Activated CD4-positive, alpha-beta T cell treated with anti-CD3 and anti-CD28 coated beads, Interleukin-2, amount 10 ng/mL, durations not matched to agents 7 days and 5 days (primary cell): ENCODE results near the gene ADD3. TPM values are rescaled to one million over a fixed set of nuclear protein-coding genes. Genes with fewer than 3 reads are reported as not detected.

Experiments used
- CTCF ChIA-PET: fragments of 350-600 bp; sonication (Branson Sonifier 250); formaldehyde crosslinking; loops from one replicate; lab custom pipeline; 2021; ENCODE audit warnings: antibody characterized with exemption; lab: Charles Lee
- POLR2A ChIA-PET: fragments of 350-600 bp; sonication (Branson Sonifier 250); formaldehyde crosslinking; loops from one replicate; lab custom pipeline; 2021; ENCODE audit warnings: antibody characterized with exemption; lab: Charles Lee
- DNase-seq: peaks from one replicate; pipeline ENCODE4 v3.0.0-alpha.2; 2020
- H3K27ac Mint-ChIP-seq: one replicate; pipeline ENCODE4 v1.8.0; 2021; ENCODE audit warnings: mild to moderate bottlenecking, moderate library complexity, mixed read lengths
- H3K27me3 Mint-ChIP-seq: one replicate; pipeline ENCODE4 v1.8.0; 2021; ENCODE audit warnings: mixed read lengths
- H3K36me3 Mint-ChIP-seq: one replicate; pipeline ENCODE4 v1.8.0; 2021; ENCODE audit warnings: low read depth, mixed read lengths
- H3K4me1 Mint-ChIP-seq: one replicate; pipeline ENCODE4 v1.8.0; 2021; ENCODE audit warnings: mixed read lengths
- H3K4me3 Mint-ChIP-seq: one replicate; pipeline ENCODE4 v1.8.0; 2021; ENCODE audit warnings: mild to moderate bottlenecking, moderate library complexity, mixed read lengths
- H3K9me3 Mint-ChIP-seq: one replicate; pipeline ENCODE4 v1.8.0; 2021; ENCODE audit warnings: mixed read lengths
- total RNA-seq, 2 experiments: library from RNA; stranded (reverse); gene quantifications; one replicate each; pipeline ENCODE4 v1.2.3, GENCODE V29; 2021

ADD3 gene
- total RNA-seq, 2 experiments from 2014 or later, result 360 to 444 TPM

DNA sequence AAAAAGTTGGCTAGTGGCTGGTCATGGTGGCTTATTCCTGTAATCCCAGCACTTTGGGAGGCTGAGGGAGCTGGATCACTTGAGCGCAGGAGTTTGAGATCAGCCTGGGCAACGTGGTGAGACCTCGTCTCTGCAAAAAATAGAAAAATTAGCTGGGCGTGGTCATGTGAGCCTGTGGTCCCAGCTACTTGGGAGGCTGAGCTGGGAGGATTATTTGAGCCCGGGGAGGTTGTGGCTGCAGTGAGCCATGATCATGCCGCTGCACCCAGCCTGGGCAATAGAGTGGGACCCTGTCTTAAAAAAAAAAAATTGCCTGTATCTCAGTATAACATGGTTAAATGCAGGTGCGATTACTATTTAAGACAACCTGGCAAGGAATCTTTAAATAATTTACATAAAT is 61.0 kb downstream of the ADD3 start:
- no peak for DNase-seq
- Mint-ChIP-seq H3K27me3 (no peaks in the 10 kb centered on the region), H3K9me3 (no peaks in the 10 kb centered on the region), H3K4me1 (peaks cover 89% of the 10 kb centered on the region), H3K4me3 (peak overlapping the region; percentile 50), H3K36me3 (peaks cover 24% of the 10 kb centered on the region), H3K27ac (peak overlapping the region; percentile 86)
- ChIA-PET POLR2A (no interaction called here), CTCF (interaction anchor here (1.1 kb wide), 1 partner anchor 53 kb away, joined by 3 read pairs; no protein-coding TSS in a partner anchor)

DNA sequence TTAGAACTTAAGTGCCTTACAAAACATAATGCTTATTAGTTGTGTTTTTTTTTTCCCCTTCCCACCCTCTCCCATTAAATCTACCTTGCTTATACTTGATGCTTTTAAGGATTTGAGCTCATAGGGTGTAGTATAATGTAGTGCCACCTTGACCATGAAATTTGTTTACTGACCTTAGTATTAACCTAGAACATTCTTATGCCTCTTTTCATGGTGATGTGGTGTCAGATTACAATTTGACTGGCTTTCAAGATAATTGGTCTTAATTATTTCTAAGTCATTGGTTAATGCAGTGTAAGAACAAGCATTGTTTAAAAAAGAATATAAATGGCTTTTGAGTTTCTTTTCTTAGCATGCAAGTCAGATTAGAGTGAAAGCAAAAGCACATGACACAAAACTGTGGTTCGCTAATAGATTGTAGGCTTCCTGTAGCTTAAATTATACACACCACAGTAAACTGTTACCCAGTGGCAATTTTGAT is 61.8 kb downstream of the ADD3 start:
- Mint-ChIP-seq H3K4me1 (peaks cover 91% of the 10 kb centered on the region), H3K4me3 (peak overlapping the region; percentile 50), H3K27ac (peak overlapping the region; percentile 86), H3K36me3 (peaks cover 32% of the 10 kb centered on the region), H3K9me3 (no peaks in the 10 kb centered on the region), H3K27me3 (no peaks in the 10 kb centered on the region)
- ChIA-PET POLR2A (interaction anchor here (0.6 kb wide), 1 partner anchor 12 kb away, joined by 3 read pairs; no protein-coding TSS in a partner anchor), CTCF (interaction anchor here (1.0 kb wide), 1 partner anchor 14 kb away, joined by 4 read pairs; no protein-coding TSS in a partner anchor)
- peak; percentile 33 for DNase-seq

DNA sequence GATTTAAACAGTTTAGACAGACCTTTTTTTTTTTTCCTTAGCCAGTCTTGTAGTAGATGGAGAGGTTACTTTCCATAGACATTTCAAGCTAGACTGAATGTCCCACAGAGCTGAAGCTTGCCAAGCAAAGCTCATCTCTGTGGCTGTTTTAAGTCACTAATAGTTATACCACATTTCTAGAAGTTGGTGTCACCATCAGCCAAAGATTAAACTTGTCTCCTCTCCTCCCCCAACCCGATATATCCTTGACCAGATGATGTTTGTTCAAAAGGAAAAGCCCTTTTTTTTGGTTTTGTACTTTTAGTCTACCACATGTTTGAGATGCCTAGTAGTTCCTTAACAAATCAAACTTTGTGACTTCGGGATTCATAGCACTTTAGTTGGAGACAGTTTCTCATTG is 66.1 kb downstream of the ADD3 start:
- Mint-ChIP-seq H3K4me1 (peaks cover 82% of the 10 kb centered on the region), H3K27me3 (no peaks in the 10 kb centered on the region), H3K9me3 (no peaks in the 10 kb centered on the region), H3K36me3 (peaks cover 31% of the 10 kb centered on the region), H3K4me3 (peak overlapping the region; percentile 13), H3K27ac (peak overlapping the region; percentile 73)
- ChIA-PET CTCF (interaction anchor here (0.7 to 3.8 kb wide), 3 partner anchors 9 to 188 kb away, joined by 3 to 14 read pairs (median 3); no protein-coding TSS in a partner anchor), POLR2A (interaction anchor here (0.5 kb wide), 1 partner anchor 65 kb away, joined by 3 read pairs; no protein-coding TSS in a partner anchor)
- DNase-seq, result no peak

DNA sequence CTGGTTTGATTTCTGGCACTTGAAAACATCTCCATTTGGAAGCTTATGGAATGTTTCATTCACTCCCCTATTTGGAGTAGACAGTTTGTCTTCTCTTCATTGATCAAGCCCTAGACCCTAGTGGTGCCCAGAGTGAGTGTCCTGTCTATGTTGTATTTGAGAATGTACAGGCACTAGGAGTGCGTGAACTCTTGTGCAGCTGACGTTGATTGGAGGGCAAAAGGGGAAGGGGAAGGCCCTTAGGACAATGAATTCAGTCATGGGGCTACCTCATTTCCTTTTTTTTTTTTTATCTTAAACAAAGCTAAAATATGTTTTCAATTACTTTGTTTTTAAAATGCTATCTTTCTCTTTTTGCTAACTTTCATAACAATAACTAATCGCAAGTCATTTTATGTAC is 66.5 kb downstream of the ADD3 start:
- no peaks in the 10 kb centered on the region for H3K27me3 Mint-ChIP-seq
- H3K36me3 Mint-ChIP-seq, result peaks cover 32% of the 10 kb centered on the region
- peak overlapping the region; percentile 13 for H3K4me3 Mint-ChIP-seq
- CTCF ChIA-PET, result interaction anchor here (0.7 to 3.8 kb wide), 4 partner anchors 9 to 188 kb away, joined by 3 to 14 read pairs (median 4); no protein-coding TSS in a partner anchor
- H3K9me3 Mint-ChIP-seq, result no peaks in the 10 kb centered on the region
- peaks cover 82% of the 10 kb centered on the region for H3K4me1 Mint-ChIP-seq
- H3K27ac Mint-ChIP-seq, result peak overlapping the region; percentile 73
- no peak for DNase-seq
- POLR2A ChIA-PET, result interaction anchor here (0.5 kb wide), 1 partner anchor 65 kb away, joined by 3 read pairs; no protein-coding TSS in a partner anchor

DNA sequence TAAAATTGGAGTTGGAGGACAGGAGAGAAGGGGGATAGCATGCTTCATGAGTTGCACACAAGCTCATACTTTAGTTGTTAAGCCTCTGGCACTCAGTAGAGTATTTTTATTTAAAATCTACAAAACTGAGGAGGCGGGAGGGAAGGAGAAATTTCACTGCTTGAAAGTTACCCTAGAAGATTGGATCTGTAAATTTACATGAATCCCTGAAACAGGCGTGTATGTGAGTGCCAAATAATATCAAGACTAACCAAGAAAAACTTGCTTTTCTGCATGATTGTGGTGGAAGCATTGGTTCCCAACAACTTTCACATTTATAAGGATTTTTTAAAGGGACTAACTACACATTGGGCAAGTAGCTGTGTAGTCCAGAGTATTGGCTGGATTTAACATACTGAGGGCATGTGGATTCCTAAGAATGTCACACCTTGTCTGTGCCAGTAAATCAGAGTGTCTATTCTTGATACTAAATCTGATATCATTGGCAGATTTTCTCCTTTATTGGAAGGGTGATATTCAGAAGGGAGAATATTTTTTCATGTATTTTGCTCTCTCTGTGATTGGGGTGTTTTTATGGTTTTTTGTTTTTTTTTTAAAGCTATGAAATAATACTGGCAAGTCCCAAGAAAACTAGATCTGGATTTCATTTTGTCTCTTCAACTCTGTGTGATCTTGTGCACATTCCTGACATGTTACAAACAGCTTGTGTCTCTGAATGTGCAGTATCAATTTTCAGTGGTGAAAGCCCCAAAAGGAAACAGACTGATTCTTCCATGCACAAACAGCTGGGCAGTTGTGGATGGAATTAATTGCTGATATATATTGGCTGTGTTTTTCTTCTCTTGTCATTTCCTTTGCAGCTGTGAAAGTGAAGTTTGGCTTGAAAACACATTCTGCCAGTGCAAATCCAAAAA is 67.2 kb downstream of the ADD3 start:
- no peaks in the 10 kb centered on the region for H3K27me3 Mint-ChIP-seq
- ChIA-PET POLR2A (no interaction called here), CTCF (interaction anchor here (0.7 to 3.8 kb wide), 4 partner anchors 8 to 968 kb away, joined by 3 to 14 read pairs (median 4); no protein-coding TSS in a partner anchor)
- H3K9me3 Mint-ChIP-seq, result no peaks in the 10 kb centered on the region
- H3K36me3 Mint-ChIP-seq, result peaks cover 35% of the 10 kb centered on the region
- peak overlapping the region; percentile 30 for H3K4me3 Mint-ChIP-seq
- DNase-seq, result no peak
- H3K27ac Mint-ChIP-seq, result peak overlapping the region; percentile 73
- peaks cover 81% of the 10 kb centered on the region for H3K4me1 Mint-ChIP-seq

DNA sequence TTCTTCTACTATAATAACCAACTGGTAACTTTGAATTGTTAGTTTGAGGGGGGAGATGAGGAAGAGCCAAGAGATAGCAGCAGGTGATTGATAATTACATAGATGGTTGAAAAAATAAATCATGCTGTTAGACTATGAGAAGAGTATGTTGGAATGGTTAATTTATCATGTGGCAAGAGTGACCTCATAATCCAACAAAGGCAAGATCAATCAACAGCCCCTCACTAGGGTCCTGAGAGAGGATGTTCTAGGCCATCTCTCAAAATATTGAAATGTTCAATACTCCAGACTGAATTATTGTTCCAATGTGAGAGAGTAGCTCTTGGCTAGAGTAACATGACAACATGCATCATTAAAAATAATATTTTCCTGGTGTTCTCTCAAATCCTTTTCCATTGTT is 67.9 kb downstream of the ADD3 start:
- no peaks in the 10 kb centered on the region for H3K9me3 Mint-ChIP-seq
- peak overlapping the region; percentile 73 for H3K27ac Mint-ChIP-seq
- CTCF ChIA-PET, result interaction anchor here (0.7 kb wide), 1 partner anchor 967 kb away, joined by 3 read pairs; no protein-coding TSS in a partner anchor
- H3K4me1 Mint-ChIP-seq, result peaks cover 81% of the 10 kb centered on the region
- no peaks in the 10 kb centered on the region for H3K27me3 Mint-ChIP-seq
- peak overlapping the region; percentile 30 for H3K4me3 Mint-ChIP-seq
- H3K36me3 Mint-ChIP-seq, result peaks cover 39% of the 10 kb centered on the region
- POLR2A ChIA-PET, result no interaction called here
- no peak for DNase-seq

DNA sequence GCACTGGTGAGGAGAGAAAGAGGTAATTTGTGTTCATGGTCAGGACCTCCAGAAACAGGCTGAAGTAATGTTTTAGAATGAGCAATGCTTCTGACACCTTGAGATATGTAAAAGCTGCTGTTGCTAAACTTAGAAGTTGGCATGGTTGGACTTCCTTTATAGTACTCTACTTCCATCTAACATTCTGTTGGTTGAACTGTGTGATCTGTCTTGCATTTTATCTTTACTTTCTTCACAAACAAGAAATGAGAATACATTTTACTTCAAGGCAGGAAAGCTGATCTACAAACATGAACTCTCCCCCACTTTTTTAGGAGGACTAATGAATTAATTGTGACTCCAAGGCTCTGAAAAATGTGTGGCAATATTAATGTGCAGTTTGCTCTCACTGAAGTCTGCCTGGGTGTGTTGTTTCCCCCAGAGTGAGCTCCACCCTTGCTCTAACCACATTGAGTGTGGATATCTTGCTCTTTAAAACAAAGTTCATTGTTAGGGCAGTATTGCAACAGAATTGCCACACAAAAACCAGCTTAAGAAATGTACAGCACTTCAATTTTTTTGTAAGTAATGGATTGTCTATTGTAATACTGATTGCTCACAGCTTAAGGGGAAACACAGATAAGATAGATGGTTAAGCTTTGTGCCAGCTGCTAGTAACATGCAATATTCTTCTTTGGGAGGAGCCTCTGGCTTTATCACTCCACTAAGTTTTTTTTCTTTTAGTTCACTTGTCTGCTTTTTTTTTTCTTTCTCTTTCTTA is 69.0 kb downstream of the ADD3 start:
- peaks cover 82% of the 10 kb centered on the region for H3K4me1 Mint-ChIP-seq
- H3K27ac Mint-ChIP-seq, result peak overlapping the region; percentile 91
- no peaks in the 10 kb centered on the region for H3K27me3 Mint-ChIP-seq
- H3K36me3 Mint-ChIP-seq, result peaks cover 46% of the 10 kb centered on the region
- DNase-seq, result peak; percentile 66
- POLR2A ChIA-PET, result interaction anchor here (1.3 to 1.4 kb wide), 2 partner anchors 9 to 19 kb away, joined by 3 to 9 read pairs; no protein-coding TSS in a partner anchor
- H3K4me3 Mint-ChIP-seq, result peak overlapping the region; percentile 89
- CTCF ChIA-PET, result interaction anchor here (0.6 to 1.1 kb wide), 7 partner anchors 14 to 187 kb away, joined by 3 to 4 read pairs (median 3); no protein-coding TSS in a partner anchor
- no peaks in the 10 kb centered on the region for H3K9me3 Mint-ChIP-seq

DNA sequence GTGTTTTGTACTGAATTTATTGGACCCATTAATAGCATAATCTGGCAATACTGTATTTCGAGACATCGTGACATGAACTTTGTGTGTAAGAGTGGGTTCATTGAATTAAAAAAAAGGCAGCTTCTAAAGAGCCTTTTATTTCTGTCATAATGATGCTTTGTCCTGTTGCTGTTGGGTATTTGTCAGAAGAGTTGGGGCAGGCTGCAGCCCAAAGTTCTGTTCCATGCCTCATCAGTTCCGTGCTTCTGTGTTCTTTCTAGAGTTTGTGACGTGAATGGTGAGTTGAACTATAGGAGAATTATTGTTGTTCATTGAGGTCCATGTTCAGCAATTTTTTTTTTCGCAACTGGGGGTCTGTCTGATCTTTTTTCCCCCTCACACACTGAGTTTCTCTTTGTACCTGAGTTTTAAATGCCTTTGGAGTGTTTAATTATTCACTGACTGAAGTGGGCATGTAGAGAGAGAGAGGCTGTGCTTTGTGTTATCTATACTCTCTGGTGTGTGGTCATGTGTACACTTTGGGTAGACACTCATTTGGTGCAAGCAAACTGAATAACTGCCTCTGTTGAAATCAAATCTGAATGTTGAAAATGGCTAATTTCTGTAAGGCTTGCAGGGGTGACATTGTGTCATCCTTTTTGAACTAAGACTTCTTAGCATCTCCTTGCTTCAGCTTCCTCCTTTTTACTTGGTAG is 69.8 kb downstream of the ADD3 start:
- Mint-ChIP-seq H3K9me3 (no peaks in the 10 kb centered on the region), H3K4me1 (peaks cover 83% of the 10 kb centered on the region), H3K36me3 (peaks cover 51% of the 10 kb centered on the region), H3K4me3 (peak overlapping the region; percentile 89), H3K27me3 (no peaks in the 10 kb centered on the region), H3K27ac (peak overlapping the region; percentile 91)
- CTCF ChIA-PET, result interaction anchor here (0.6 to 1.4 kb wide), 8 partner anchors 10 to 187 kb away, joined by 3 to 5 read pairs (median 3); no protein-coding TSS in a partner anchor
- POLR2A ChIA-PET, result interaction anchor here (1.3 to 1.4 kb wide), 2 partner anchors 10 to 20 kb away, joined by 3 to 9 read pairs; no protein-coding TSS in a partner anchor
- DNase-seq, result peak; percentile 12

DNA sequence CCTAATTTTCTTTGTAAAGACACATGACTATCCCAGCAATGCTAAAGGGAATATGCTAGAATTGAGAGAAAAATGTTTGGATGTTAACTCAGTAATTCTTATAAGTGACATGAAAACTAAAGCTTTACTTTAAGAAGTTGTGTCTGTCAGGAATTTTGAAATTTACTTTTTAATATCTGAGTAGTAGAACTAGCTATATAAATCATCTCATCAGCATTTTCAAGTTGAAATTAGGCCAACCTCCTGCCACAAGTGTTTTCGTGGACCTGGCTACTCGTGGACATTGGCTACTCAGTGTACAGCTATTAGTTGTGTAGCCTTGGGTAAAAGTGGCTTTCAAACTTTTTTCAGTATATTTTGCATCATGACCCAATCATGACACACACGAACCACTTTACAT is 70.5 kb downstream of the ADD3 start:
- H3K27ac Mint-ChIP-seq, result peak overlapping the region; percentile 91
- H3K36me3 Mint-ChIP-seq, result peaks cover 56% of the 10 kb centered on the region
- DNase-seq, result no peak
- H3K4me1 Mint-ChIP-seq, result peaks cover 85% of the 10 kb centered on the region
- H3K4me3 Mint-ChIP-seq, result peak overlapping the region; percentile 89
- ChIA-PET CTCF (interaction anchor here (0.6 to 1.4 kb wide), 6 partner anchors 11 to 153 kb away, joined by 3 to 5 read pairs (median 3); no protein-coding TSS in a partner anchor), POLR2A (interaction anchor here (0.7 kb wide), 1 partner anchor 868 kb away, joined by 3 read pairs; no protein-coding TSS in a partner anchor)
- no peaks in the 10 kb centered on the region for H3K27me3 Mint-ChIP-seq
- peaks cover 4% of the 10 kb centered on the region for H3K9me3 Mint-ChIP-seq

DNA sequence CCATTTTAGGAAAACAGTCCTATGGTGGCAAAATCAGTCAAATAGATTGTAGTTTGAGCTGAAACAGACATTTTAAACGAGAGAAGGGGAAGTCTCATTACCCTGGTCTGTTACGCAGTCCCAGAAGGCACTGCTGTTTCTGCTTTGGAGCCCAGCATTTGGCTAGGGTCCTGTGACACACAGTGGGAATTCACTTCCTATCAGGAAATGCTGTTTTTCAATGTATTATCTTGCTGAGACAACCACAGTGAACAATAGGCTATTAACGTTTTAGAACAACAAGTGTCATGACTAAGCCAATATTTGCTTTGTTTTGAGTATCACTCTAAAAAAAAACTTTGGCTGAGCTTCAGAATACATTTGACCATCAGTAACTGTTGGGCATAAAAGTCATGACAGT is 74.1 kb downstream of the ADD3 start:
- H3K4me3 Mint-ChIP-seq, result peak overlapping the region; percentile 40
- H3K27ac Mint-ChIP-seq, result peak overlapping the region; percentile 83
- ChIA-PET POLR2A (interaction anchor here (0.6 kb wide), 1 partner anchor 17 kb away, joined by 3 read pairs; no protein-coding TSS in a partner anchor), CTCF (interaction anchor here (1.6 to 2.9 kb wide), 2 partner anchors 8 to 22 kb away, joined by 3 to 14 read pairs; no protein-coding TSS in a partner anchor)
- peaks cover 7% of the 10 kb centered on the region for H3K9me3 Mint-ChIP-seq
- no peak for DNase-seq
- H3K27me3 Mint-ChIP-seq, result no peaks in the 10 kb centered on the region
- H3K4me1 Mint-ChIP-seq, result peaks cover 84% of the 10 kb centered on the region
- peaks cover 66% of the 10 kb centered on the region for H3K36me3 Mint-ChIP-seq

DNA sequence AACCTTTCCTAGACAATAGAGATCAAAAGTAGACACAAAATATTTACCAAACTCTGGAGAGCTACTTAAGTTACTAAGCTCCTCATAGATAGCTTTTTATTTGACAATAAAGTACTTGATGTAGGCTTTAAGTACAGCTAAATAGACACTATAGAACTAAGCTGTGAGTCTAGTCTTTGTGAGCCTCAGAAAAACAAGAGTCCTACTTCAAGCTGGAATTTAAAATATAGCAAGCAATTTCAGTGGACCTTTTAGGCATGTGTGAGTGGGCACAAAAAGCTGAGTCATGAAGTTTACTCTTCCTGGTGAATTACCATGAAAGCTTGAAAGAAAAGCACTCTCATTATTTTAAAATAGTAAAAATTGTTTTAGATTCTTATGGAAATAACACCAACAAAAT is 76.1 kb downstream of the ADD3 start:
- H3K27ac Mint-ChIP-seq, result peak overlapping the region; percentile 9
- no peak for DNase-seq
- ChIA-PET POLR2A (no interaction called here), CTCF (interaction anchor here (0.7 to 3.4 kb wide), 5 partner anchors 10 to 248 kb away, joined by 3 to 14 read pairs (median 4); no protein-coding TSS in a partner anchor)
- H3K36me3 Mint-ChIP-seq, result peaks cover 69% of the 10 kb centered on the region
- H3K9me3 Mint-ChIP-seq, result peaks cover 7% of the 10 kb centered on the region
- H3K4me3 Mint-ChIP-seq, result no peak overlapping the region
- H3K4me1 Mint-ChIP-seq, result peaks cover 85% of the 10 kb centered on the region
- H3K27me3 Mint-ChIP-seq, result no peaks in the 10 kb centered on the region
